ENCODE measurements around the gene SLC25A21. TPM values are rescaled to one million over a fixed set of nuclear protein-coding genes. Genes with fewer than 3 reads are reported as not detected.

The SLC25A21 gene
- total and polyA plus RNA-seq, 10 of the 15 experiments (the other 5 are each of a cell fraction or from before 2014, with no cell fraction given) = 0.06 to 0.72 (median 0.17) TPM; not detected in 3

DNA sequence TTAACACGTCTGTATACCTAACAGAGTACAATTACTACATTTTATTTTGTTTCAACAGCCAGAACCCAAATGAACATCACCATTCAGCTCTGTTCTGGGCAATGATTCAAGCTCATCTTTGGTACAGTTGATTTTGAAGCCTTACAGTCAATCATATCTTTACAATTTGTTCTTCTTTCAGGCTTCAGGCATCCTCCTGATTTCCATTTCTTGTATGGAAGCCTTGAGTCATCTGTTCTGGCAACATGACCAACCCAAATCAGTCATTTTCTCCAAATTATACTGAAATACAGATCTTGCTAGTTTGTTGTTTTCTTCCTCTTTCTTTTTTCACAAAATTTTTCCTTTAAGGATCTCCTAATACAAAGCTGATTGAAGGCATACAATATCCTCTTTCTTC is 430.5 kb downstream of the SLC25A21 start:
- 0% methylated on average over 1 of the region's 1 CpG for WGBS (ENCODE audit: insufficient coverage, insufficient replicate concordance, low lambda C conversion rate, missing lambda C conversion rate)
- H3K27me3 ChIP-seq (replicated peaks in 1 of 2; ENCODE audit: control insufficient read depth in 2 of 2, insufficient read depth in 2 of 2, low read length in 1 of 2) = no peaks in the 10 kb centered on the region
- in situ Hi-C loops (cut with MboI) = no loop called here
- ATAC-seq (no peak), FAIRE-seq (no peak), DNase-seq (ENCODE audit: low read depth, low spot score) (no peak)
- no peaks in the 10 kb centered on the region for H4K20me1 ChIP-seq (ENCODE audit: control insufficient read depth, insufficient read depth)
- no peak overlapping the region for H3K4me2 ChIP-seq (ENCODE audit: control insufficient read depth, insufficient read depth)
- ChIA-PET CTCF (no interaction called here), SMC1A (ENCODE audit: uncharacterized antibody, unreplicated experiment) (no interaction called here), POLR2A (no interaction called here), RAD21 (ENCODE audit: unreplicated experiment) (no interaction called here)
- BruUV-seq (replicated peaks) = no TSS peak
- no peak overlapping the region for H2AFZ ChIP-seq (ENCODE audit: control insufficient read depth, low read depth, low read length)
- H3K27ac ChIP-seq (ENCODE audit: control insufficient read depth, insufficient read depth) = no peak overlapping the region
- H3K36me3 ChIP-seq (ENCODE audit: control insufficient read depth in 2 of 2, insufficient read depth in 2 of 2, low read length in 1 of 2) = no peaks in the 10 kb centered on the region
- H3K9me3 ChIP-seq (replicated peaks; ENCODE audit: control insufficient read depth, insufficient read depth, low read length) = no peaks in the 10 kb centered on the region
- no peaks in the 10 kb centered on the region for H3K4me1 ChIP-seq (ENCODE audit: control insufficient read depth, insufficient read depth, low read length)
- no peak overlapping the region for H3K9ac ChIP-seq (ENCODE audit: control insufficient read depth, insufficient read depth, low read length)
- no peak overlapping the region for H3K4me3 ChIP-seq
- intact Hi-C loops (cut with micrococcal nuclease; ENCODE audit: unreplicated experiment) = no loop called here
- H3K79me2 ChIP-seq (ENCODE audit: control insufficient read depth, insufficient read depth, low read length) = no peaks in the 10 kb centered on the region
- TF ChIP-seq CBX5 (IDR thresholded peaks at IDR 0.05; ENCODE audit: low read depth) (no peak), MTA3 (IDR thresholded peaks at IDR 0.05; ENCODE audit: borderline replicate concordance, low read length) (no peak), FOXK2 (IDR thresholded peaks at IDR 0.05) (no peak), NFIC (IDR thresholded peaks at IDR 0.05; ENCODE audit: low read depth, low read length) (no peak), CHD4 (IDR thresholded peaks at IDR 0.05) (no peak), MTA2 (IDR thresholded peaks at IDR 0.05; ENCODE audit: low read depth) (no peak), HDAC6 (IDR thresholded peaks at IDR 0.05; ENCODE audit: unreplicated experiment) (no peak), LARP7 (IDR thresholded peaks at IDR 0.05) (no peak), MYC (IDR thresholded peaks at IDR 0.05; ENCODE audit: insufficient read depth, insufficient read length, insufficient replicate concordance, low read length, severe bottlenecking) (no peak), ZNF384 (IDR thresholded peaks at IDR 0.05; ENCODE audit: borderline replicate concordance, low read depth, low read length) (no peak), CHD2 (IDR thresholded peaks at IDR 0.05; ENCODE audit: borderline replicate concordance, low read depth, low read length) (no peak), NFYA (IDR thresholded peaks at IDR 0.05; ENCODE audit: borderline replicate concordance, low read depth, low read length) (no peak), TCF3 (IDR thresholded peaks at IDR 0.05; ENCODE audit: borderline replicate concordance, insufficient read depth, low read depth, low read length) (no peak)
- TF ChIP-seq, protein P1, sequence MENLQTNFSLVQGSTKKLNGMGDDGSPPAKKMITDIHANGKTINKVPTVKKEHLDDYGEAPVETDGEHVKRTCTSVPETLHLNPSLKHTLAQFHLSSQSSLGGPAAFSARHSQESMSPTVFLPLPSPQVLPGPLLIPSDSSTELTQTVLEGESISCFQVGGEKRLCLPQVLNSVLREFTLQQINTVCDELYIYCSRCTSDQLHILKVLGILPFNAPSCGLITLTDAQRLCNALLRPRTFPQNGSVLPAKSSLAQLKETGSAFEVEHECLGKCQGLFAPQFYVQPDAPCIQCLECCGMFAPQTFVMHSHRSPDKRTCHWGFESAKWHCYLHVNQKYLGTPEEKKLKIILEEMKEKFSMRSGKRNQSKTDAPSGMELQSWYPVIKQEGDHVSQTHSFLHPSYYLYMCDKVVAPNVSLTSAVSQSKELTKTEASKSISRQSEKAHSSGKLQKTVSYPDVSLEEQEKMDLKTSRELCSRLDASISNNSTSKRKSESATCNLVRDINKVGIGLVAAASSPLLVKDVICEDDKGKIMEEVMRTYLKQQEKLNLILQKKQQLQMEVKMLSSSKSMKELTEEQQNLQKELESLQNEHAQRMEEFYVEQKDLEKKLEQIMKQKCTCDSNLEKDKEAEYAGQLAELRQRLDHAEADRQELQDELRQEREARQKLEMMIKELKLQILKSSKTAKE (IDR thresholded peaks at IDR 0.05; ENCODE audit: low read depth, poor library complexity, severe bottlenecking) = no peak
- TF ChIP-seq, protein P2, sequence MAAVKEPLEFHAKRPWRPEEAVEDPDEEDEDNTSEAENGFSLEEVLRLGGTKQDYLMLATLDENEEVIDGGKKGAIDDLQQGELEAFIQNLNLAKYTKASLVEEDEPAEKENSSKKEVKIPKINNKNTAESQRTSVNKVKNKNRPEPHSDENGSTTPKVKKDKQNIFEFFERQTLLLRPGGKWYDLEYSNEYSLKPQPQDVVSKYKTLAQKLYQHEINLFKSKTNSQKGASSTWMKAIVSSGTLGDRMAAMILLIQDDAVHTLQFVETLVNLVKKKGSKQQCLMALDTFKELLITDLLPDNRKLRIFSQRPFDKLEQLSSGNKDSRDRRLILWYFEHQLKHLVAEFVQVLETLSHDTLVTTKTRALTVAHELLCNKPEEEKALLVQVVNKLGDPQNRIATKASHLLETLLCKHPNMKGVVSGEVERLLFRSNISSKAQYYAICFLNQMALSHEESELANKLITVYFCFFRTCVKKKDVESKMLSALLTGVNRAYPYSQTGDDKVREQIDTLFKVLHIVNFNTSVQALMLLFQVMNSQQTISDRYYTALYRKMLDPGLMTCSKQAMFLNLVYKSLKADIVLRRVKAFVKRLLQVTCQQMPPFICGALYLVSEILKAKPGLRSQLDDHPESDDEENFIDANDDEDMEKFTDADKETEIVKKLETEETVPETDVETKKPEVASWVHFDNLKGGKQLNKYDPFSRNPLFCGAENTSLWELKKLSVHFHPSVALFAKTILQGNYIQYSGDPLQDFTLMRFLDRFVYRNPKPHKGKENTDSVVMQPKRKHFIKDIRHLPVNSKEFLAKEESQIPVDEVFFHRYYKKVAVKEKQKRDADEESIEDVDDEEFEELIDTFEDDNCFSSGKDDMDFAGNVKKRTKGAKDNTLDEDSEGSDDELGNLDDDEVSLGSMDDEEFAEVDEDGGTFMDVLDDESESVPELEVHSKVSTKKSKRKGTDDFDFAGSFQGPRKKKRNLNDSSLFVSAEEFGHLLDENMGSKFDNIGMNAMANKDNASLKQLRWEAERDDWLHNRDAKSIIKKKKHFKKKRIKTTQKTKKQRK (IDR thresholded peaks at IDR 0.05; ENCODE audit: low read depth, low read length) = no peak
- TF ChIP-seq, protein P3, sequence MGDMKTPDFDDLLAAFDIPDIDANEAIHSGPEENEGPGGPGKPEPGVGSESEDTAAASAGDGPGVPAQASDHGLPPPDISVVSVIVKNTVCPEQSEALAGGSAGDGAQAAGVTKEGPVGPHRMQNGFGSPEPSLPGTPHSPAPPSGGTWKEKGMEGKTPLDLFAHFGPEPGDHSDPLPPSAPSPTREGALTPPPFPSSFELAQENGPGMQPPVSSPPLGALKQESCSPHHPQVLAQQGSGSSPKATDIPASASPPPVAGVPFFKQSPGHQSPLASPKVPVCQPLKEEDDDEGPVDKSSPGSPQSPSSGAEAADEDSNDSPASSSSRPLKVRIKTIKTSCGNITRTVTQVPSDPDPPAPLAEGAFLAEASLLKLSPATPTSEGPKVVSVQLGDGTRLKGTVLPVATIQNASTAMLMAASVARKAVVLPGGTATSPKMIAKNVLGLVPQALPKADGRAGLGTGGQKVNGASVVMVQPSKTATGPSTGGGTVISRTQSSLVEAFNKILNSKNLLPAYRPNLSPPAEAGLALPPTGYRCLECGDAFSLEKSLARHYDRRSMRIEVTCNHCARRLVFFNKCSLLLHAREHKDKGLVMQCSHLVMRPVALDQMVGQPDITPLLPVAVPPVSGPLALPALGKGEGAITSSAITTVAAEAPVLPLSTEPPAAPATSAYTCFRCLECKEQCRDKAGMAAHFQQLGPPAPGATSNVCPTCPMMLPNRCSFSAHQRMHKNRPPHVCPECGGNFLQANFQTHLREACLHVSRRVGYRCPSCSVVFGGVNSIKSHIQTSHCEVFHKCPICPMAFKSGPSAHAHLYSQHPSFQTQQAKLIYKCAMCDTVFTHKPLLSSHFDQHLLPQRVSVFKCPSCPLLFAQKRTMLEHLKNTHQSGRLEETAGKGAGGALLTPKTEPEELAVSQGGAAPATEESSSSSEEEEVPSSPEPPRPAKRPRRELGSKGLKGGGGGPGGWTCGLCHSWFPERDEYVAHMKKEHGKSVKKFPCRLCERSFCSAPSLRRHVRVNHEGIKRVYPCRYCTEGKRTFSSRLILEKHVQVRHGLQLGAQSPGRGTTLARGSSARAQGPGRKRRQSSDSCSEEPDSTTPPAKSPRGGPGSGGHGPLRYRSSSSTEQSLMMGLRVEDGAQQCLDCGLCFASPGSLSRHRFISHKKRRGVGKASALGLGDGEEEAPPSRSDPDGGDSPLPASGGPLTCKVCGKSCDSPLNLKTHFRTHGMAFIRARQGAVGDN (IDR thresholded peaks at IDR 0.05) = no peak

Data from GM12878 (cell line).